GM19328 (cell line): ENCODE data around the gene TAF5L.
"Not testable (repeated sequence)": the region's sequence is repeated elsewhere in the genome, so short reads cannot be mapped to it uniquely, and the experiment has no call there.

Source experiments
- ATAC-seq: cut with Tn5 transposase; IDR thresholded peaks from one replicate; pipeline ENCODE4 v1.9.1; 2021; ENCODE audit warnings: mild to moderate bottlenecking, moderate library complexity; ENCODE audit not compliant: unreplicated experiment

TAF5L gene

DNA sequence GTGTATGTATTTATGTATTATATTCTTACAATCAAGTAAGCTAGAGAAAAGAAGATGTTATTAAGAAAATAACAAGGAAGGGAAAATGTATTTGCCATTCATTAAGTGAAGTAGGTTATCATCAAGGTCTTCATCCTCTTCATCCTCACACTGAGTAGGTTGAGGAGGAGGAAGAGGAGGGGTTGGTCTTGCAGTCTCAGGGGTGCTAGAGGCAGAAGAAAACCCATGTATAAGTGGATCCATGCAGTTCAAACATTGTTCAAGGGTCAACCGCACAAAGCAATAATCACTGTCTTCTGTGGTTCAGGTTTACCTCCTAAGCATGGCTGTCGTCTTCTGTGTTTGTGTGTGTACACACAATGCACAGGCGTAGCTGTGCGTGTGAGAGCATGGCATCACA is 17.0 kb upstream of the TAF5L start:
- no peak for ATAC-seq

GRCh38 chr1:229642376-229642775 is 16.5 kb upstream of the TAF5L start:
- no peak for ATAC-seq

DNA sequence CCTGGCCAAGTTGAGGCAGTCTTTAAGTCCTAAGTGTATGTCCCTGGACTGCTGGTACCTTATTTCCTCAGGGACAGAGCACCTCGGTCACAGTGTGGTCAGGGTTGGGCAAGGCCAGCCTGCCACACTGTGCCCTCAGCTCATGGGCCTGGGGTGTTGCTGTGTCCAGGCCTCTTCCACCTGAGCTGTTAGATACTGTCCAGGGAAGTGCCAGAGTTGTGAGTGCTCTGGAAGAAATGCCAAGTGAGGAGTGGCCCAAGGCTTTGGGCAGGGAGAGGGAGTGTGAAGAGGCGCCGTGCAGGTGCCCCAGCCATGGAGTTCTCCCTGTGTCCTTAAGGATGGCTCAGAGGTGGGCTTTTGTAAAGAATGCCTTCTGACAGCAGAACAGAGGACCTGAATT is 15.4 kb upstream of the TAF5L start:
- no peak for ATAC-seq

DNA sequence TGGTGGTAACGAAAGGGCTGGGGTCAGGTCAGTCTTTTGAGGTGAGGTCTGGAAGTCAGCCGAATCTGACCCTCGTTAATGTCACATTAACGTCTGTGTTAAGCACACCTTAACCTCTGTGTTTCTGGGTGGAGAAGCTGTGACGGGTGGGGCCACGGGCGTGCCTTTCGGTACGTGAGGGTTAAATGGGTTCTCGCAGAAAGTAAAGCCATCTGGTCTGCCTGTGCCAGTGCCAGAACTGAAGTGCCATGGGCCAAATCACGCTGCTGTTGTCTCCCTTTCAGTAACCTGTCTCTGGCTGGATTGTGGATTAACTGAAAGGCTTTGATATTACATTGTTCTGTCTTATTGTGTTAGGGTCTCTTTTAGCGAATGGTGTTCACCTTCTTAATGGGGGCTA is 14.5 kb upstream of the TAF5L start:
- no peak for ATAC-seq

GRCh38 chr1:229637746-229638145 is 11.8 kb upstream of the TAF5L start:
- no peak for ATAC-seq

DNA sequence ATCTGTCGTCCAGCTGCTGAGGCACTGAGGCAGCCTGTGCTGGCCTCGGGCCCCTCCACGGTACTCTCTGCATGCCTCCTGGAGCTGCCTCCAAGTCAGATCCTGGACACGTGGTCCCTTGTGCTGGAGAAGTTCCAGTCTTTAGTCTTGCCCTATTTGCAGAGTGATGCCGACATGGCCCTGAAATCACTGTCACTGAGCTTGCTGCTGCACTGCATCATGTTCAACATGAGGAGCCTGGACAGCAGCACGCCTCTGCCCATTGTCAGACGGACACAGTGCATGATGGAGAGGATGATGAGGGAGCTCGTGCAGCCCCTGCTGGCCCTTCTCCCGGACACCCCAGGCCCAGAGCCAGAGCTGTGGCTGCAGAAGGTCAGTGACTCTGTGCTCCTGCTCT is 10.1 kb upstream of the TAF5L start:
- ATAC-seq: no peak

DNA sequence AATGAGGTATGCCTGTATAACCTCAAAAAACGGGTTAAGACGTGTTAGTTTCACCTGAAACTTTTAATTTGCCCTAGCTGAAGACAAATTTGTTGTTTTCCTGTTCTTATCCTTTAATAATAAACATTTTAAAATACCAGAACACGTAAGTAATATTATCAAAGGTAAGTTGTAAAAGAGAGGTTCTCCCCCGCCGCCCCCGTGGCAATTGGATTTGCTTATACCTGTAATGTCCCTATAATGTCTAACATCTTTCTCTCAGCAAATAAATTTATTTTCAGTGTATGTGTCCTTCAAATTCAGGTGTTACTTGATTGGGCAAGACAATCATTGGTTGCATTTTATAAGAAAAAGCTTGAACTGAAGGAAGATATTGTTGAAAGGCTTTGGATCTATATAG is 6.0 kb upstream of the TAF5L start:
- ATAC-seq: no peak

DNA sequence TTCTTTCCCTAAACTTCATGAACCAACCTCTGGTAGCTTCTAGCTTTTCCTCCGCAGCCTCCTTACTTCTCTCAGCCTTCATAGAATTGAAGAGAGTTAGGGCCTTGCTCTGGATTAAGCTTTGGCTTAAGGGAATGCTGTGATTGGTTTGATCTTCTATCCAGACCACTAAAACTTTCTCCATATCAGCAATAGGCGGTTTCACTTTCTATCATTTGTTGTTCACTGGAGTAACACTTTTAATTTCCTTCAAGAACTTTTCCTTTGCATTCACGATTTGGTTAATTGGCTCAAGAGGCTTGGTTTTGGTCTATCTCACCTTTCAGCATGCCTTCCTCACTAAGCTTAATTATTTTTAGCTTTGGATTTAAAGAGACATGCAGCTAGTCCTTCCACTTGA is 5.2 kb upstream of the TAF5L start:
- ATAC-seq: no peak

GRCh38 chr1:229629261-229629660 is 3.3 kb upstream of the TAF5L start:
- no peak for ATAC-seq

GRCh38 chr1:229627003-229627402 is 1.1 kb upstream of the TAF5L start:
- ATAC-seq: no peak

GRCh38 chr1:229625071-229625914 is 629 bp downstream of the TAF5L start:
- ATAC-seq: peak; percentile 37

DNA sequence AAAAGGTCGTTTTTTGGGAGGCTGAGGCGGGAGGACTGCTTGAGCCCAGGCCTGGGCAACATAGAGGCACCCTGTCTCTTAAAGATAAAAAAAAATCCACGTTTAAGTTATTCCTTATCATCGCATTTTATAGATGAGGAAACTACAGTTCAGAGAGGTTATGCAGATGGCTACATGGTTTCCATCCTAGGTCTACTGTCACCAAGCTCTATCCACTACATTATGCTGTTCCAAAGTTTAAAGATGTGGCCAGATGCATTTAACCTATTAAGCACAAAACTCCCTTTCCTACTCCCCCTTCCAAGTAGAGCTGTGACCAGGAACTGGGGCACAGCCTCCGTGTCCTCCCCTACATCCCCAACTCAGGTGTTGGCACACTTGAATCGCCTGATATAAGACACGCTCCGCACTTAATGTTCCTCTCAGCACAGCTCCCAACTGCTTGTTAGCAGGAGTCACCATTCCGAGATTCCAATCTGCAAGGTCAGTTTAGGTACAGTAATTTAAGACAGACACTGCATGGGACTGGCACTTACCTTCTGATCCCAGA is 1.3 kb downstream of the TAF5L start:
- ATAC-seq: no peak

DNA sequence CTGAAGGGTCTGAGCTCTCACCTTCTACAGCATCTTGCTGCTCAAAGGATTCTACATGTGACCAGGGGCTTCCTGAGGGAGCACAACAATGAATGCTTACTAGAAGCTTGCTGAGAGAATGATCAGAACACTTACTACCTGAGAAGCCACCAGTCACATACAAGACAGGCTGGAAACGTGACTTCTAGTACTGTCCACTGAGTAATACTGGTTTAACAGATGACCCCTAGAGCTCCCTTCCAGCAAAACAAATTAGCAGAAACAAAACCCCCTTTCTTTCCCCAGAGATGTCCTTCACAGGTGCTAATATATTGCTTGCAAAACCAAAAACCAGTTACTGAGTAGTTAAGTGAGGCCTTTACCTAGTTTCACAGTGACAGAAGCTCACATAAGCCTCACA is 2.1 kb downstream of the TAF5L start:
- no peak for ATAC-seq

DNA sequence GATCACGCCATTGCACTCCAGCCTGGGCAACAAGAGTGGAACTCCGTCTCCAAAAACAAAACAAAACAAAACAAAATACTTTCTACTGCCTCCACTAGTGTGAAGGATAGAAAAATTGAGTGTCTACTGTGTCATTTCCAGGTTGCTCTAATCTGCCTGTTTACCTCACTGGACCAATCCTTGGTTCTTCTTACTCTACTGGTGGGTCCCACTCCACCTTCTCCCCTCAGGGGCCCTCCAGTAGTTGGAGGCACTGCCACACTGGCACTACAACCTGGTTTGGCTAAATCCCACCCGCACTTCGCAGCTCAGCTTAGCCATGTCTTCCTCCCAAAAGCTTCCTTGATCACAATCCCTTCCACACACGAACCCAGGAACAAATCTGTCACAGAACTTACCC is 2.7 kb downstream of the TAF5L start:
- no peak for ATAC-seq

DNA sequence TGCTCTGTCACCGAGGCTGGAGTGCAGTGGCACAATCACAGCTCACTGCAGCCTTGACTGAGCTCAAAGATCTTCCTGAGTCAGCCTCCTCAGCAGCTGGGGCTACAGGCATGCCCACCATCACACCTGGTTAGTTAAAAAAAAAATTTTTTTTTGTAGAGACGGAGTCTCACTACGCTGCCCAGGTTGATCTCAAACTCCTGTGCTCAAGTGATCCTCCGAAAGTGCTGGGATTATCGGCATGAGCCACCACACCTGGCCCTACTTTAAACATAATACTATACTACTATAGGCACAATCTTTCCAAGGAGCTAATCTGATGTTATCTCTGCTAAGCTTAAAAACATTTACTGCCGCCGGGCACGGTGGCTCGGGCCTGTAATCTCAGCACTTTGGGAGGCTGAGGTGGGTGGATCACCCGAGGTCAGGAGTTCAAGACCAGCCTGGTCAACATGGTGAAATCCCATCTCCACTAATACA is 3.2 kb downstream of the TAF5L start:
- ATAC-seq: not testable (repeated sequence)

DNA sequence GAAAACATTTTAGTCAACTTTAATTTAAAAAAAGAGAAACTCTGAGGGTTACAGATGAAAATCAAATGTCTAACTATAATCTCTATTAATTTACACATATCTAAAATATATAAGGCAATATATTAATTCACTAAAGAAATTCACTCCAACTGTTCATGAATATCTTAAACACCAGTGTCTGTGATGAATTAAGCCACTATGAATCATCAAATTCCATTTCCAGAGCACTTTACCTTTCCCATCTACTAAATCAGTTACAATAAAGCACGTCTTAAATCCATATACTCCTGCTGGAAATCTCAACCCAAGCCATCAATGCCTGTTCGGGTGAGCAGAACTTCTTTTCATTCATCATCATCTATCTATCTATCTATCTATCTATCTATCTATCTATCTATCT is 4.3 kb downstream of the TAF5L start:
- no peak for ATAC-seq

DNA sequence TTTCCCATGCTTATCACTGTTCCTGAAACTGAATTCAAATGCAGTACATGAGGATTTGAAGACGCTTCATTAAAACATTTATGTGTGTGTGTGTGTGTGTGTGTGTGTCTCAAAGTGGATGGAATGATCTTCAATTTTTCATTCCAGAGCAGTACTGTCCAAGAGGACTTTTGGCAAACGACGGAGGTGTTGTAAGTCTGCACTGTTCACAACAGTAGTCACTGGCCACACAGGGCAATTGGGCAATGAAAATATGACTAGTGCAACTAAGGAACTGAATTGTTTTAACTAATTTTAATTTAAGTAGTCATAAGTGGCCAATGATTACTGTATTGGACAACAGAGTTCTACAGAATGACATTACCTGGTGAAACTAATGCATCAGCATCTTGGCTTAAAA is 5.0 kb downstream of the TAF5L start:
- no peak for ATAC-seq

DNA sequence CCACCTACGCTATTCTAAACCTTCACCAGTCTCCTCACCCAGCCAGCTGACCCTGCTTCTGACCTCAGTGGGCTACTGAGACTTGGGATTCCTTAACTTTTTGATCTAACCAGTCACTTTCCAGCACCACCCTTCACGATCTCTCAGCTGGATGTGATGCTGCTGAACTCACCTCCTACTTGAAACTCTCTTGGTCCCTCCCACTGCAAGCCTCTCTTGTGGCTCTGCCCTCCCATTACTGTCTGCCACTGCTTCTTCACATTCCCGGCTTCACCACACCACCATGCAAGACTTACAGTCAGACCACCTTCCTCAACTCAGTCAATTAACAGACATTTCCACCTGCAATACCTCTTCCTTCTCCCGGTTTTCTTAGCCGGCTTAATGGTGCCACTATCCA is 6.3 kb downstream of the TAF5L start:
- no peak for ATAC-seq

DNA sequence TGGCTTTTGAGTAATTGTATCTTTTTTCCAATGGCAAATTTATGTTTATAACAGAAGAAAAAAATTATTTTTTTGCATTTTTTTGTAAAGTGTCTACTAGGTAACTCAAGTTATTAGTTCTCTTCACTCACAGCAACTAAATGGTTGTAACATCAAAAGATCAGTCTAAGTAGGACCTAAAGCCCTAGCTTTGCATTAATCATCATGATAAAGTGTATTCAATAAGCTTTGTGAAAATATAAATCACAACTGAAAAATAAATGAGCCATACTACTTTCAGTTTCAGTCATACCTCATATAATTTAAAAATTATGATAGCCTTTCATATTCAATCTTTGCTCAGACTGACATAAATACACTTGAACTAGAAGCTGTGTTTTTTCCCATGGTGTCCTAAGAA is 6.9 kb downstream of the TAF5L start:
- no peak for ATAC-seq

DNA sequence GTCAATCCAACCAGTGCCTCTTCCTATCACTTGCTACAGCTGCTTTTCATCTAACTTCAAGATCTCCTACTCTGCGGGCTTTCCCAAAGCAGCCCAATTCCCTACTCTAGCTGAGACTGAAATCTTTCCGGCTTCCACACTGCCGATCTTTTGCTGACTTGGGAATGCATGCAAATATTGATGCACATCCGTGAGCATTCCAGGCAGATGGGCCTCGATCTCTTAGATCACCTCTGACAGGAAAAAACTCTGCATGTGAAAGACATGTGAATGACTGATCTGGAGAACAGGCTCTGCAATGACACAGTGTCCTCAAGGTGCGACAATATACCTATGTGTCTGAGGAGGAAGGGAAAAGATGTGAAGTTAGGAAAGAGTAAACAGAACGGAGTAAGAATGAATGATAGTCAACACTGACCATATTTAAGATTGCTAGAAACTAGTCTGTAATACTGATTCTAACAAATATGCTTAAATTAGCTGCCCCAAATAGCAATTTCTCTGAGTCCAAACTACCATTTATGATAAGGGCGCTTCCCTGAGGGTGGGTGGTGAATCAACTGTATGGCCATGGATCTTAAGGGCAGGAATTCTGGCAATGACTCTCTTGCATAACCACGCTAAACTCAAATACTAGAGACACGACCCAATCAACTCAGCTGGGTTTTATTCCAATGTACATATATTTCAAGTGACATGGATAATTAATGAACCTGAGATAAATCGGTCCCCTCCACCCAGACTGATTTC is 8.4 kb downstream of the TAF5L start:
- no peak for ATAC-seq

GRCh38 chr1:229614701-229615100 is 11.2 kb downstream of the TAF5L start:
- no peak for ATAC-seq

GRCh38 chr1:229613938-229614337 is 12.0 kb downstream of the TAF5L start:
- no peak for ATAC-seq
